ENCODE data around the gene TMC4. TPM values are rescaled to one million over a fixed set of nuclear protein-coding genes. Genes with fewer than 3 reads are reported as not detected.
"Not testable (repeated sequence)": the region's sequence is repeated elsewhere in the genome, so short reads cannot be mapped to it uniquely, and the experiment has no call there.

Gene TMC4
- polyA plus RNA-seq, 1 donor: 110 TPM

DNA sequence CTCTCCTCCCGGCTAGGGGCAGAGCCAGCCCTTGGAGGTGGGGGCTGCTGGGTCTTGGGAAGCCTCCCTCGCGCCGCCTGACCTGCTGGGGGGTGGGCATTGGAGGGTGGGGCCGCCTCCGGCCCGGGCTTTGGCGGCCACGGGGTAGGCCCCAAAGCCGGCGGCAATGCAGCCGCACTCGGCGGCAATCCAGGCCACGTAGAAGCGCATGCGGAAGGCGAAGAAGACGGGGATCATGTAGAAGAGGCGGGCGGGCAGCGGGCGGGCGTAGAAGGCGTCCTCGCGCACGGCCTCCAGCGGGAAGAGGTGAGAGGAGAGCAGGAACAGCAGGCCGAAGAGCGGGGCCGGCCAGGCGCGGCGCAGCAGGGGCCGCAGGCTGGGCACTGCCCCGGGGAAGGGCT lies 7.7 kb upstream of the TMC4 start:
- Histone ChIP-seq H3K4me3 (ENCODE audit: low read length) (no peak overlapping the region), H3K27ac (ENCODE audit: low read length) (peak overlapping the region; percentile 36), H3K36me3 (ENCODE audit: control insufficient read depth, insufficient read depth, low read length) (peaks cover 49% of the 10 kb centered on the region), H3K4me1 (ENCODE audit: control insufficient read depth, insufficient read depth, low read length) (peaks cover 9% of the 10 kb centered on the region), H3K27me3 (ENCODE audit: control insufficient read depth, insufficient read depth, low read length) (no peaks in the 10 kb centered on the region), H3K9me3 (ENCODE audit: control insufficient read depth, low read depth, low read length) (no peaks in the 10 kb centered on the region)
- WGBS (ENCODE audit: insufficient coverage, low lambda C conversion rate): 100% methylated on average over 2 of the region's 37 CpGs
- no peak for DNase-seq

DNA sequence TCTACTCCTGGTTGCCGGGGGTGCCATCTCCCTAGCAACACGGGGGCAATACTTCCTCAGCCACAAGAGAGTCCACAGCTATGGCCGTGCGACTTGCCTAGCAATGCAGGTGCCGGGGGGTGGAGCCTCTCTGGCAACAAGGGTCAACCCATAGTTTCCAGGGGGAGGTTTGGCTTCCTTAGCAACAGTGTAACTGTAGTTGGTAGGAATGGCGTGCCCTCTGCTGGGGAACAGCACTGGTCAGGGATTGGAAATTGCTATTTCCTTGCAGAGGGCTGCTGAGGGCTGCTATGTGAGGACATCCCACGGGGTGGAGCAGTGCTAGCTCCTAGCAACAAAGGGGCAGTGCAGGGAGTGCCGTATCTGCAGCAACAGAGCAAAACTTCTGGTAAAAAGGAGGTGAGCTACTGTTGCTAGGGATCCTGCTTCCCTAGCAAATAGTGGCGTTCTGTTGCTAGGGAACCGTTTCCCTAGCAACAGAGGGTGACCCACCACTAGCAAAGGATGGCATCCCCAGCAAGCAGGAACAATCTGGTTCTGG lies 7.0 kb upstream of the TMC4 start:
- WGBS (ENCODE audit: insufficient coverage, low lambda C conversion rate): no CpG with 5 or more reads among the region's 10 CpGs

DNA sequence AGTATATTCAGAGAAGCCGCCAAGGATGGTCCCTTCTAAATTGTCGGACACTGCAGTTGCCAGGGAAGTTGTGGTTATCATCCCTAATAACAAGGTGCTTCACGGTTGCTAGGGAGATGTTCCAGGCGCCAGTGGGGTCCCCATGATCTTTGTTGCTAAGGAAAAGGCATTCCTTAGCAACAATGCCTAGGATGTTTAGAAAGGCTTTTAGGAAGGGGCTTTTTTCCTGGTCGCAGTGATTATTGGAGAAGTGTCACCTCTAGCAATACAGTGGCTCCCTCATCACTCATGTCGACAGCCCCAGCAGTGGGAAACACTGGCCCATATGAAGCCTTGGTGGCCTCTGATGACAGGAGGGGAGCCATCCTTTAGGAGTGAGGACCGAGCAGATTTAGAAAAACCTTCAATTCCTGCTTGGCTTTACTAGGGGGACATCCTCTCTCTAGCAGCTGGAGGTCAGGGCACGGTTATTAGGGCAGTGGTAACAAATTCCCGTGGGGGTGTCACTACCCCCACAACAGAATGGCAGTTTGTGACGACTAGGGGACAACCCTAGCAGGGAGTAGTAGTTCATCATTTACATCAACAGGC lies 6.4 kb upstream of the TMC4 start:
- H3K9me3 ChIP-seq (ENCODE audit: control insufficient read depth, low read depth, low read length): no peaks in the 10 kb centered on the region
- no peaks in the 10 kb centered on the region for H3K27me3 ChIP-seq (ENCODE audit: control insufficient read depth, insufficient read depth, low read length)
- DNase-seq: no peak
- peaks cover 50% of the 10 kb centered on the region for H3K36me3 ChIP-seq (ENCODE audit: control insufficient read depth, insufficient read depth, low read length)
- H3K4me1 ChIP-seq (ENCODE audit: control insufficient read depth, insufficient read depth, low read length): peaks cover 9% of the 10 kb centered on the region
- H3K4me3 ChIP-seq (ENCODE audit: low read length): no peak overlapping the region
- H3K27ac ChIP-seq (ENCODE audit: low read length): peak overlapping the region; percentile 30
- WGBS (ENCODE audit: insufficient coverage, low lambda C conversion rate): no CpG with 5 or more reads among the region's 10 CpGs

More for the DNA sequence above, 7.0 kb upstream of the TMC4 start:
- Histone ChIP-seq H3K4me1 (ENCODE audit: control insufficient read depth, insufficient read depth, low read length) (peaks cover 9% of the 10 kb centered on the region), H3K27ac (ENCODE audit: low read length) (peak overlapping the region; percentile 36), H3K27me3 (ENCODE audit: control insufficient read depth, insufficient read depth, low read length) (no peaks in the 10 kb centered on the region), H3K4me3 (ENCODE audit: low read length) (no peak overlapping the region), H3K9me3 (ENCODE audit: control insufficient read depth, low read depth, low read length) (no peaks in the 10 kb centered on the region), H3K36me3 (ENCODE audit: control insufficient read depth, insufficient read depth, low read length) (peaks cover 50% of the 10 kb centered on the region)
- peak; percentile 89 to 93 for DNase-seq

DNA sequence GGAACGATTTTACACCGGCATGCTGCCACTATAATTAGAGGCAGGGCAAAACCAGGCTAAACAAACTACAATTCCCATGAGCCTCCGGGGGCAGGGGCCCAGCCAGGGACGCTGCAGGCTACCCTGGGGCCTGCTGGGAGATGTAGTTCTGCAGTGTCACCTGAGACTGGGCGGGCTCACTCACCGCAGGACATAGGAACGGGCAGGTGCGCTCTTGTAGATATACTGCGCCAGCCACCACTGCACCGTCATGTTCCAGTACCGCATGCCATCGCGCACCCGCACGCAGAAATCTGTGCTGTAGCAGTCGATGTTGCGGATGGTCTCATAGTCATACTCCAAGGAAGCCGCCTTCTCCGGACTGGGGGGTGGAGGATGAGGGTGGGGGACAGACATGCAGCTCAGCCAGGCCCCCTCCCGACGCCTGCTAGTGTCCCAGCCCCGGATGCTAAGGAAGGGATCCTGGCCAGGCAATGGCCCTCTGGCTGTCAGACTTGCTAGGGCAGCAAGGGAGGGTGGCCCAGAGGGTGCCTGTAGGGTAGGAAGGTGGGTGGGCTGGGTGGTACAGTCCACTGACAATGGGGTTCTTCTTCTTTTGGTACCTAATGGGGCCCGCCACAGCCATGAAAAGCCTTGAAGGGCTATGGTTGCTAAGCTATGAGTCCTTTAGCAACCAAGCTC lies 5.8 kb upstream of the TMC4 start:
- Histone ChIP-seq H3K27me3 (ENCODE audit: control insufficient read depth, insufficient read depth, low read length) (no peaks in the 10 kb centered on the region), H3K4me1 (ENCODE audit: control insufficient read depth, insufficient read depth, low read length) (peaks cover 9% of the 10 kb centered on the region), H3K4me3 (ENCODE audit: low read length) (no peak overlapping the region), H3K27ac (ENCODE audit: low read length) (no peak overlapping the region), H3K9me3 (ENCODE audit: control insufficient read depth, low read depth, low read length) (peaks cover 2% of the 10 kb centered on the region), H3K36me3 (ENCODE audit: control insufficient read depth, insufficient read depth, low read length) (peaks cover 46% of the 10 kb centered on the region)
- WGBS (ENCODE audit: insufficient coverage, low lambda C conversion rate): no CpG with 5 or more reads among the region's 23 CpGs
- peak in 1 of 2 donors; percentile 33 for DNase-seq

DNA sequence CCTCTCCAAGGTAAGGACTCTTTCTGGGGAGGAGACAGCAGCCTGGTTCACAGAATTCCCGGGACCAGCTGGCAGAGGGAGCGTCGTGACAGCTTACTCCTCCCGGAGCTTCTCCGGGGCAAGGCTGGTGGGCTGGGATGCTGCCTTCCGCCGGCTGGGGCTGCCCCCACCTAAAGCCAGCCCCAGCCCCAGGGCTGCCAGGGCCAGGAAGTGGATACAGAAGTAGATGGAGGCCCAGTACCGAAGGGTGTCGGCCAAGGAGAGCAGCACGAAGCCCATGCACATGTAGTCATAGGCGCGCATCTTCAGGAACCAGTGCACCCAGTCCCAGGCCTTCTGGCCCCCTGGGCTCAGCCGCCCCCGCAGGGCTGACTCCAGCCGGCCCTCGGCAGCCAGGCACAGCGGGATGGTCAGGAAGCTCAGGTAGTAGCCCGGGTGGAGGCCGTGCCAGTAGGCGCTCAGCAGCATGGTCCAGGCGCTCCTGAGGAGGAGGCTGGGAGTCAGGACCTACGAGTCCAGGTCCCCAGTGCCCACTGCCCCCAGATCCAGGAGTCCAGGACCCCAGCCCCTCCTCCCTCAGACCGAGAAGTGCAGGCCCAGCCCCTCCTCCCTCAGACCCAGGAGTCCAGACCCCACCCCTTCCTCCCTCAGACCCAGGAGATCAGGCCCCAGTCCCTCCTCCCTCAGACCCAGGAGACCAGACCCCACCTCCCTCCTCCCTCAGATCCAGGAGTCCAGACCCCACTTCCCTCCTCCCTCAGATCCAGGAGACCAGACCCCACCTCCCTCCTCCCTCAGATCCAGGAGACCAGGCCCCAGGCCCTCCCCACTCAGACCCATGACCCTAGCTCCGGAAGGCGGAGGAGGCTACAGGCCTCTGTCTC lies 1.2 kb upstream of the TMC4 start:
- Histone ChIP-seq H3K4me3 (ENCODE audit: low read length) (no peak overlapping the region), H3K27ac (ENCODE audit: low read length) (no peak overlapping the region), H3K4me1 (ENCODE audit: control insufficient read depth, insufficient read depth, low read length) (no peaks in the 10 kb centered on the region), H3K27me3 (ENCODE audit: control insufficient read depth, insufficient read depth, low read length) (no peaks in the 10 kb centered on the region), H3K9me3 (ENCODE audit: control insufficient read depth, low read depth, low read length) (peaks cover 2% of the 10 kb centered on the region), H3K36me3 (ENCODE audit: control insufficient read depth, insufficient read depth, low read length) (peaks cover 23% of the 10 kb centered on the region)
- 100% methylated on average over 1 of the region's 25 CpGs for WGBS (ENCODE audit: insufficient coverage, low lambda C conversion rate)
- no peak for DNase-seq

DNA sequence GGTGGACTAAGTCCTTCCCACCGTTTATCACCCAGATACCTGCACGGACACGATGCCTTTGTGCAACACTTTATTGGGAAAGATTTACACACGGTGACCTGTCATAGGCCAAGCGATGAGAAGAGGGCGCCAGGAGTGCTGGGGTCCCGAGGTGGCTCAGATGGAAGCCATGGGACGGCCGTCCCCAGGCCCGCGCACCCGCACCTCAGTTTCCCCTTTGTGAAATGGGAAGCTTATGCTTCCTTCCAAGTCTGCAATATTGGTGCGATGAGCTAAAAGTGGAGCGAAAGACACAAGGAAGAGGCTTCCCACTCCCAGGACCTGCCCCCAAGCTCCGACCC lies 369 bp upstream of the TMC4 start:
- Histone ChIP-seq H3K9me3 (ENCODE audit: control insufficient read depth, low read depth, low read length) (peaks cover 2% of the 10 kb centered on the region), H3K27ac (ENCODE audit: low read length) (no peak overlapping the region), H3K4me3 (ENCODE audit: low read length) (no peak overlapping the region), H3K36me3 (ENCODE audit: control insufficient read depth, insufficient read depth, low read length) (peaks cover 16% of the 10 kb centered on the region), H3K4me1 (ENCODE audit: control insufficient read depth, insufficient read depth, low read length) (peaks cover under 1% of the 10 kb centered on the region), H3K27me3 (ENCODE audit: control insufficient read depth, insufficient read depth, low read length) (no peaks in the 10 kb centered on the region)
- DNase-seq: no peak
- WGBS (ENCODE audit: insufficient coverage, low lambda C conversion rate): no CpG with 5 or more reads among the region's 15 CpGs

DNA sequence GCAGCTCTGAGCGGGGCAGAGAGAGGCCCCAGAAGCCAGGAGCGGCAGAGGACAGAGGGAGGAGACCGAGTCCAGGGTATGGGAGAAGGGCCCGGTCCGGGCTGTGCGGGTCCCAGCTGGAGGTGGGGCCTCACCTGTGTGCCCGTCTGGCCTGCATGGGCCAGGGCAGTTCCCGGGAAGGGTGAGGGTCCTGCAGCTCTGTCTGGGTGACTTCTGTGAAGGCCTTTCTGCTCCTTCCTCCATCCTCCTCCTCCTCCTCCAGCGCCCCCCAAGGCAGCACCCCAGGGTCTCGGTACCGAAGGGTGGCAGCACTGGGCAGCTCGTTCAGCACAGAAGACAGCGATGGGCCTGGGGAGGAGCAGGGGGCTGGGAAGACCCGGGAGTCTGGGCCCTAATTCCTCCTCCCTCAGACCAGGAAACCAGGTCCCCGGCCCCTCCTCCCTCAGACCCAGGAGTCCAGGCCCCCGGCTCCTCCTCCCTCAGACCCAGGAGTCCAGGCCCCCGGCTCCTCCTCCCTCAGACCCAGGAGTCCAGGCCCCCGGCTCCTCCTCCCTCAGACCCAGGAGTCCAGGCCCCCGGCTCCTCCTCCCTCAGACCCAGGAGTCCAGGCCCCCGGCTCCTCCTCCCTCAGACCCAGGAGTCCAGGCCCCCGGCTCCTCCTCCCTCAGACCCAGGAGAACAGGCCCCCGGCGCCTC lies 1.1 kb downstream of the TMC4 start:
- no CpG with 5 or more reads among the region's 23 CpGs for WGBS (ENCODE audit: insufficient coverage, low lambda C conversion rate)
- H3K9me3 ChIP-seq (ENCODE audit: control insufficient read depth, low read depth, low read length); DNase-seq; H3K27me3 ChIP-seq (ENCODE audit: control insufficient read depth, insufficient read depth, low read length); H3K4me1 ChIP-seq (ENCODE audit: control insufficient read depth, insufficient read depth, low read length): not testable (repeated sequence)
- peak overlapping the region; percentile 88 for H3K4me3 ChIP-seq (ENCODE audit: low read length)
- H3K27ac ChIP-seq (ENCODE audit: low read length): peak overlapping the region; percentile 96
- peaks cover 14% of the 10 kb centered on the region for H3K36me3 ChIP-seq (ENCODE audit: control insufficient read depth, insufficient read depth, low read length)

DNA sequence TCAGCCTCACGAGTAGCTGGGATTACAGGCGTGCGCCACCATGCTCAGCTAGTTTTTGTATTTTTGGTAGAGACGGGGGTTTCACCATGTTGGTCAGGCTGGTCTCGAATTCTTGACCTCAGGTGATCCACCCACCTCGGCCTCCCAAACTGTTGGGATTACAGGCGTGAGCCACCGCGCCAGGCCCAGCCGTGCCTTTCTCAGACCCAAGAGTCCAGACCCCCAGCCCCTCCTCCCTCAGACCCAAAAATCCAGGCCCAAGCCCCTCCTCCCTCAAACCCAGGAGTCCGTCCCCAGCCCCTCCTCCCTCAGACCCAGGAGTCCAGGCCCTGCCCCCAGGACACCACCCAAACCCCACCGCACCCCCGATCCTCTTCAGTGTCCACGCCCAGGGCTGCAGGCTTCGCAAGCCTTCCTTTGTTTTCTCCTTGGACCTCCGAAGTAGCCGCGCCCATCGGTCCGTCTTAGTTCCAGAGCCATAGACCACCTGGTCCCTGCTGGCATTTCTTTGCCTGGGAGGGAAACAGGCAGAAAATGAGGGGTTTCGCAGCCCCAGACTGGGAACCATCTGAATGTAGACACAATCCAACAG lies 3.7 kb downstream of the TMC4 start:
- H3K27me3 ChIP-seq (ENCODE audit: control insufficient read depth, insufficient read depth, low read length): no peaks in the 10 kb centered on the region
- H3K27ac ChIP-seq (ENCODE audit: low read length): no peak overlapping the region
- H3K36me3 ChIP-seq (ENCODE audit: control insufficient read depth, insufficient read depth, low read length): peaks cover 3% of the 10 kb centered on the region
- H3K4me3 ChIP-seq (ENCODE audit: low read length): no peak overlapping the region
- WGBS (ENCODE audit: insufficient coverage, low lambda C conversion rate): no CpG with 5 or more reads among the region's 21 CpGs
- H3K9me3 ChIP-seq (ENCODE audit: control insufficient read depth, low read depth, low read length): peaks cover 5% of the 10 kb centered on the region
- peaks cover 13% of the 10 kb centered on the region for H3K4me1 ChIP-seq (ENCODE audit: control insufficient read depth, insufficient read depth, low read length)
- DNase-seq: no peak

DNA sequence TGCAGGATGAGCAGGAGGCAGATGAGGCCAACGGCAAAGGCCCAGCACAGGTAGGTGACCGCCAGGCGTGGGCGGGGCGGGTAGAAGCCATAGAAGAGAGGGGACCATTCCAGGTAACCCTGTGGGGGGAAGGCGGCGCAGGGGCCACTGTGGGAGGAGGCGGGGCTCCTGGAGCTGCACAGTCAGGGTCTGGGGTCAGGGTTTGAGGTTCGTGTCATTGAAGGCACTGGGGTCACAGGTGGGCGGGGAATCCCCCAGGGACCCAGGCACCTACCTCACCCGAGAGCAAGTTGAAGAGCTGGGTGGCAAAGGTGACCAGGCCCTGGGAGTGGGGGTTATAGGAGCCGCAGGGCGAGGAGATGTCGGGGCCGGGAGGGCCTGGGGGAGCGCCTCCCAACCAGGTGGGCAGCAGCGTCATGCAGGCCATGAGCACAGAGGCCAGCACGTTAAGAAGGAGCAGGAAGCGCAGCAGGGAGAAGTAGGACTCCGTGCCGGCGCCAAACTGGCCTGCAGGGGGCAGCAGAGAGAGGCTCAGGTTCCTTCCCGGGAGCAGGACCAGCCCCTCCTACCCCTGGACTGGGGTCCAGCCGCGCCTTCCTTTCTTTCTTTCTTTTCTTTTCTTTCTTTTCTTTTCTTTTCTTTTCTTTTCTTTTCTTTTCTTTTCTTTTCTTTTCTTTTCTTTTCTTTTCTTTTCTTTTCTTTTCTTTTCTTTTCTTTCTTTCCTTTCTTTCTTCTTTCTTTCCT lies 4.6 kb downstream of the TMC4 start:
- DNase-seq: peak; percentile 85 to 89
- peaks cover 15% of the 10 kb centered on the region for H3K4me1 ChIP-seq (ENCODE audit: control insufficient read depth, insufficient read depth, low read length)
- no peak overlapping the region for H3K27ac ChIP-seq (ENCODE audit: low read length)
- H3K36me3 ChIP-seq (ENCODE audit: control insufficient read depth, insufficient read depth, low read length): peaks cover 3% of the 10 kb centered on the region
- no peaks in the 10 kb centered on the region for H3K27me3 ChIP-seq (ENCODE audit: control insufficient read depth, insufficient read depth, low read length)
- no CpG with 5 or more reads among the region's 25 CpGs for WGBS (ENCODE audit: insufficient coverage, low lambda C conversion rate)
- no peak overlapping the region for H3K4me3 ChIP-seq (ENCODE audit: low read length)
- peaks cover 3% of the 10 kb centered on the region for H3K9me3 ChIP-seq (ENCODE audit: control insufficient read depth, low read depth, low read length)

Data from large intestine (tissue), 3 donors.